GM19463 (cell line): ENCODE measurements around the gene STAT5B.
A peak's percentile ranks its signal among the peaks of the same experiment; 100 is the strongest.
"Not testable (repeated sequence)": the region's sequence is repeated elsewhere in the genome, so short reads cannot be mapped to it uniquely, and the experiment has no call there.

Source experiments
- ATAC-seq: cut with Tn5 transposase; IDR thresholded peaks from one replicate; pipeline ENCODE4 v1.9.1; 2021; ENCODE audit warnings: mild to moderate bottlenecking, moderate library complexity; ENCODE audit not compliant: unreplicated experiment

STAT5B gene

GRCh38 chr17:42270170-42270535, 6.0 kb downstream of the STAT5B start:
- no peak for ATAC-seq

GRCh38 chr17:42268236-42268635, 8.0 kb downstream of the STAT5B start:
- ATAC-seq: no peak

- no peak for ATAC-seq
Measured at GRCh38 chr17:42266918-42267766, 9.0 kb downstream of the STAT5B start.

- no peak for ATAC-seq
Measured at GRCh38 chr17:42266462-42266861, 9.7 kb downstream of the STAT5B start.

GRCh38 chr17:42264366-42264765, 11.8 kb downstream of the STAT5B start:
- ATAC-seq: not testable (repeated sequence)

- ATAC-seq: no peak
Measured at GRCh38 chr17:42260318-42260717, 15.9 kb downstream of the STAT5B start.

GRCh38 chr17:42255445-42255844, 20.7 kb downstream of the STAT5B start:
- no peak for ATAC-seq

- no peak for ATAC-seq
Measured at GRCh38 chr17:42253578-42253977, 22.6 kb downstream of the STAT5B start.

GRCh38 chr17:42252597-42253550, 23.3 kb downstream of the STAT5B start:
- no peak for ATAC-seq

- no peak for ATAC-seq
Measured at GRCh38 chr17:42251115-42251514, 25.1 kb downstream of the STAT5B start.

- no peak for ATAC-seq
Measured at GRCh38 chr17:42249681-42250446, 26.3 kb downstream of the STAT5B start.

- ATAC-seq: peak; percentile 71
Measured at GRCh38 chr17:42248351-42249179, 27.6 kb downstream of the STAT5B start.

- no peak for ATAC-seq
Measured at GRCh38 chr17:42247734-42248133, 28.5 kb downstream of the STAT5B start.

GRCh38 chr17:42246515-42246914, 29.7 kb downstream of the STAT5B start:
- ATAC-seq: no peak

- ATAC-seq: not testable (repeated sequence)
Measured at GRCh38 chr17:42245183-42245582, 31.0 kb downstream of the STAT5B start.

- ATAC-seq: not testable (repeated sequence)
Measured at GRCh38 chr17:42244116-42244515, 32.1 kb downstream of the STAT5B start.

- ATAC-seq: no peak
Measured at GRCh38 chr17:42243493-42243982, 32.7 kb downstream of the STAT5B start.

- no peak for ATAC-seq
Measured at GRCh38 chr17:42241871-42242270, 34.3 kb downstream of the STAT5B start.

- not testable (repeated sequence) for ATAC-seq
Measured at GRCh38 chr17:42240863-42241262, 35.3 kb downstream of the STAT5B start.

- ATAC-seq: no peak
Measured at GRCh38 chr17:42240201-42240600, 36.0 kb downstream of the STAT5B start.
